Prostate gland (tissue), 2 donors: ENCODE measurements around the gene FBXW8. TPM values are rescaled to one million over a fixed set of nuclear protein-coding genes. Genes with fewer than 3 reads are reported as not detected.

Source experiments
- DNase-seq: peaks from one replicate; pipeline ENCODE4 v3.0.0-alpha.2; 2019; ENCODE audit warnings: low spot score
- H3K27ac ChIP-seq, 2 donors: fragments of 200-600 bp; sonication (generic); 2 replicates each; pipeline ENCODE4 v1.5.1; 2017 to 2019
- H3K27me3 ChIP-seq: fragments of 200-600 bp; sonication (generic); replicated peaks from 2 replicates; pipeline ENCODE4 v1.5.1; 2019; ENCODE audit not compliant: insufficient read depth
- H3K36me3 ChIP-seq, 2 donors: fragments of 200-600 bp; sonication (generic); 1 replicate in 1 of 2; 2 replicates in 1 of 2; pipeline versions ENCODE4 v1.5.1 to v1.8.1; 2017 to 2019
- H3K4me1 ChIP-seq: fragments of 200-600 bp; sonication (generic); replicated peaks from 2 replicates; pipeline ENCODE4 v1.5.1; 2019
- H3K4me3 ChIP-seq, 2 donors: fragments of 200-600 bp; sonication (generic); 2 replicates each; pipeline ENCODE4 v1.5.1; 2017 to 2019
- H3K9me3 ChIP-seq: fragments of 200-600 bp; sonication (generic); 2 replicates; pipeline ENCODE4 v1.5.1; 2017
- CTCF ChIP-seq, 4 experiments: fragments of 200-600 bp in 2 of 4; fragments of 450-650 bp in 2 of 4; sonication (generic) in 2 of 4; IDR thresholded peaks; 1 replicate in 3 of 4; 2 replicates in 1 of 4; pipeline ENCODE4 v1.5.1; 2016 to 2019; ENCODE audit warnings: antibody characterized with exemption in 4 of 4, mild to moderate bottlenecking in 2 of 4, moderate library complexity in 2 of 4
- POLR2A ChIP-seq: fragments of 450-650 bp; IDR thresholded peaks from one replicate; pipeline ENCODE4 v1.6.1; 2016; ENCODE audit warnings: antibody characterized with exemption, mild to moderate bottlenecking
- POLR2AphosphoS5 ChIP-seq: sonication (generic); formaldehyde crosslinking; IDR thresholded peaks from one replicate; pipeline ENCODE4 v1.6.1; 2017; ENCODE audit warnings: antibody characterized with exemption
- WGBS: methylation state at CpG from one replicate; pipeline ENCODE4 v1.1.5; 2018; 5-methylcytosine and 5-hydroxymethylcytosine counted together
- intact Hi-C: fragments of 100-400 bp; cut with DNase I; formaldehyde crosslinking; loops from one replicate; pipeline ENCODE4 v1.14.2; 2022
- total RNA-seq, 2 donors: library from RNA; depleted of rRNA; stranded (reverse); fragments of >200 nt; gene quantifications; one replicate each; pipeline ENCODE4 v1.1.0, GENCODE V29; 2016

FBXW8 gene
- total RNA-seq, 2 donors from 2014 or later: 20.8 to 26.7 TPM

GRCh38 chr12:116919706-116920485, 9.1 kb downstream of the FBXW8 start:
- Histone ChIP-seq H3K4me1 (peaks cover 6% of the 10 kb centered on the region), H3K9me3 (no peaks in the 10 kb centered on the region), H3K27me3 (no peaks in the 10 kb centered on the region), H3K36me3 (no peaks in the 10 kb centered on the region), H3K27ac (no peak overlapping the region), H3K4me3 (no peak overlapping the region)
- TF ChIP-seq POLR2AphosphoS5 (peak; percentile 55), CTCF (IDR thresholded peaks at IDR 0.05) (no peak)
- DNase-seq: peak; percentile 10
- WGBS: 28% methylated on average over 6 of the region's 6 CpGs
- intact Hi-C loops: no loop called here

- Histone ChIP-seq H3K36me3 (no peaks in the 10 kb centered on the region), H3K4me1 (peaks cover 6% of the 10 kb centered on the region), H3K9me3 (no peaks in the 10 kb centered on the region), H3K27me3 (no peaks in the 10 kb centered on the region), H3K4me3 (no peak overlapping the region), H3K27ac (no peak overlapping the region)
- TF ChIP-seq POLR2AphosphoS5 (no peak), POLR2A (no peak), CTCF (IDR thresholded peaks at IDR 0.05) (no peak)
- 74% methylated on average over 3 of the region's 3 CpGs for WGBS
- intact Hi-C loops: no loop called here
- no peak for DNase-seq
These were observed 10.2 kb downstream of the FBXW8 start for GRCh38 chr12:116920939-116921338.

- no peaks in the 10 kb centered on the region for H3K9me3 ChIP-seq
- intact Hi-C loops: no loop called here
- H3K36me3 ChIP-seq: no peaks in the 10 kb centered on the region
- TF ChIP-seq POLR2AphosphoS5 (no peak), POLR2A (no peak)
- WGBS: 86% methylated on average over 2 of the region's 2 CpGs
- no peak overlapping the region for H3K27ac ChIP-seq
- H3K4me1 ChIP-seq: peaks cover 6% of the 10 kb centered on the region
- no peak overlapping the region for H3K4me3 ChIP-seq
- no peaks in the 10 kb centered on the region for H3K27me3 ChIP-seq
- no peak for DNase-seq
These were observed 11.6 kb downstream of the FBXW8 start for GRCh38 chr12:116922194-116922897.

- H3K4me1 ChIP-seq: no peaks in the 10 kb centered on the region
- 66% methylated on average over 5 of the region's 5 CpGs for WGBS
- intact Hi-C loops: no loop called here
These were observed 14.1 kb downstream of the FBXW8 start for GRCh38 chr12:116924558-116925453.

More at GRCh38 chr12:116924558-116925453, 14.1 kb downstream of the FBXW8 start:
- no peak overlapping the region for H3K4me3 ChIP-seq
- DNase-seq: no peak
- no peak overlapping the region for H3K27ac ChIP-seq
- no peak for TF ChIP-seq CTCF (IDR thresholded peaks at IDR 0.05)
- no peaks in the 10 kb centered on the region for H3K9me3 ChIP-seq
- H3K27me3 ChIP-seq: no peaks in the 10 kb centered on the region
- no peaks in the 10 kb centered on the region for H3K36me3 ChIP-seq
